Measurements from ENCODE around the gene TRIM9. TPM values are rescaled to one million over a fixed set of nuclear protein-coding genes. Genes with fewer than 3 reads are reported as not detected.

The TRIM9 gene
- total and polyA plus RNA-seq, 9 of the 15 experiments (the other 6 are each of a cell fraction or from before 2014, with no cell fraction given): 0.03 to 0.15 (median 0.04) TPM; not detected in 4

DNA sequence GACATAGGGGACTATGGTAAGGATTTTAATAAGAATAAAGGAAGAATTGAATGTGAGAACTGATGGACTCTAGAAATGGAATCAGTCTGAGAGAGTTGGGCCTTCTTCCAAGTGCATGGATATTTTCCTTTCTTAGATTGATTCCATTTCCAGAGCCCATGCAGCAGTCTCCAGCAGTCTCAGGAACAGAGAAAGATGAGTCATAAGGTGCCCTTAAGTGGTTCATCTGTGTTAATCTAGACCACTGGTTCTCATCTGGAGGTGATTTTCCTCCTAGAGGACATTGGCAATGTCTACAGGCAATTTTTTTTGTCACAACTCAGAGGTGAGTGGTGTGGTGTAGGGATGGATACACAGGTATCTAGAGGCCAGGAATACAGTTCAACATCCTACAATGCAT is 25.9 kb downstream of the TRIM9 start (continued):
- no peak for TF ChIP-seq MLX (CRISPR knock-in tag; conservative IDR thresholded peaks at IDR 0.05)
- no peak for TF ChIP-seq ZNF589 (CRISPR knock-in tag; IDR thresholded peaks at IDR 0.05; ENCODE audit: low read depth)
- TF ChIP-seq CHD2 (IDR thresholded peaks at IDR 0.05; ENCODE audit: low read depth, low read length): no peak
- no peak for TF ChIP-seq ZNF146 (CRISPR knock-in tag; IDR thresholded peaks at IDR 0.05; ENCODE audit: unreplicated experiment)
- TF ChIP-seq COPS2 (conservative IDR thresholded peaks at IDR 0.05): no peak
- no peak for TF ChIP-seq DACH1 (IDR thresholded peaks at IDR 0.05; ENCODE audit: partially characterized antibody)
- no peak for TF ChIP-seq ZNF584 (CRISPR knock-in tag; IDR thresholded peaks at IDR 0.05; ENCODE audit: low read depth)
- no peak for TF ChIP-seq ELF1 (tag; IDR thresholded peaks at IDR 0.05)
- TF ChIP-seq TCF3 (CRISPR knock-in tag; IDR thresholded peaks at IDR 0.05): no peak
- no peak for TF ChIP-seq ZNF436 (CRISPR knock-in tag; IDR thresholded peaks at IDR 0.05)

GRCh38 chr14:51068268-51068667 is 26.6 kb downstream of the TRIM9 start:
- in situ Hi-C loops (cut with MboI): no loop called here
- H3K9ac ChIP-seq (ENCODE audit: insufficient read depth in 1 of 2, low read depth in 2 of 2, low read length in 2 of 2): no peak overlapping the region
- H2AFZ ChIP-seq (ENCODE audit: low read depth, low read length): no peak overlapping the region
- intact Hi-C loops (cut with micrococcal nuclease): no loop called here
- no peaks in the 10 kb centered on the region for H3K36me3 ChIP-seq (ENCODE audit: control insufficient read depth, insufficient read depth, low read length)
- H3K9me1 ChIP-seq (ENCODE audit: control insufficient read depth, insufficient read depth, low read length): no peaks in the 10 kb centered on the region
- no peaks in the 10 kb centered on the region for H3K79me2 ChIP-seq (ENCODE audit: control insufficient read depth, insufficient read depth, low read length)
- WGBS (ENCODE audit: insufficient coverage, low coverage, missing lambda C conversion rate): 0% methylated on average over 2 of the region's 2 CpGs
- DNase-seq (ENCODE audit: extremely low read depth in 1 of 4, low spot score in 3 of 4): no peak
- no peaks in the 10 kb centered on the region for H3K4me1 ChIP-seq (replicated peaks in 1 of 2; ENCODE audit: control insufficient read depth in 2 of 2, insufficient read depth in 2 of 2, low read length in 2 of 2)
- H3K9me3 ChIP-seq (replicated peaks; ENCODE audit: control insufficient read depth, insufficient read depth, low read depth, low read length): no peaks in the 10 kb centered on the region
- H4K20me1 ChIP-seq (replicated peaks; ENCODE audit: control insufficient read depth, insufficient read depth, low read length): no peaks in the 10 kb centered on the region
- H3K27ac ChIP-seq (ENCODE audit: extremely low read depth, low read depth, low read length): no peak overlapping the region
- H3K27me3 ChIP-seq (ENCODE audit: control insufficient read depth in 2 of 2, insufficient read depth in 2 of 2, low read length in 2 of 2): no peaks in the 10 kb centered on the region
- no peak overlapping the region for H3K4me2 ChIP-seq (ENCODE audit: insufficient read depth, low read length)
- ATAC-seq: no peak
- POLR2A ChIA-PET: no interaction called here
- no peak for FAIRE-seq
- H3K4me3 ChIP-seq: no peak overlapping the region
- BruUV-seq (replicated peaks): no TSS peak
- CTCF ChIA-PET (ENCODE audit: low intra/inter-chr PET ratio): no interaction called here
- TF ChIP-seq PYGO2 (tag; IDR thresholded peaks at IDR 0.05) (no peak), SMARCB1 (IDR thresholded peaks at IDR 0.05; ENCODE audit: insufficient read length, low read depth) (no peak), ZBTB5 (IDR thresholded peaks at IDR 0.05) (no peak), NR2F6 (CRISPR knock-in tag; IDR thresholded peaks at IDR 0.05) (no peak), MXI1 (IDR thresholded peaks at IDR 0.05; ENCODE audit: low read depth, low read length) (no peak), MYBL2 (IDR thresholded peaks at IDR 0.05; ENCODE audit: low read depth) (no peak), MYBL2 (CRISPR knock-in tag; IDR thresholded peaks at IDR 0.05; ENCODE audit: borderline replicate concordance) (no peak), TARDBP (IDR thresholded peaks at IDR 0.05) (no peak), C11orf30 (IDR thresholded peaks at IDR 0.05; ENCODE audit: low read depth) (no peak), ZC3H11A (IDR thresholded peaks at IDR 0.05; ENCODE audit: low read depth, low read length) (no peak)
- TF ChIP-seq, protein P1, sequence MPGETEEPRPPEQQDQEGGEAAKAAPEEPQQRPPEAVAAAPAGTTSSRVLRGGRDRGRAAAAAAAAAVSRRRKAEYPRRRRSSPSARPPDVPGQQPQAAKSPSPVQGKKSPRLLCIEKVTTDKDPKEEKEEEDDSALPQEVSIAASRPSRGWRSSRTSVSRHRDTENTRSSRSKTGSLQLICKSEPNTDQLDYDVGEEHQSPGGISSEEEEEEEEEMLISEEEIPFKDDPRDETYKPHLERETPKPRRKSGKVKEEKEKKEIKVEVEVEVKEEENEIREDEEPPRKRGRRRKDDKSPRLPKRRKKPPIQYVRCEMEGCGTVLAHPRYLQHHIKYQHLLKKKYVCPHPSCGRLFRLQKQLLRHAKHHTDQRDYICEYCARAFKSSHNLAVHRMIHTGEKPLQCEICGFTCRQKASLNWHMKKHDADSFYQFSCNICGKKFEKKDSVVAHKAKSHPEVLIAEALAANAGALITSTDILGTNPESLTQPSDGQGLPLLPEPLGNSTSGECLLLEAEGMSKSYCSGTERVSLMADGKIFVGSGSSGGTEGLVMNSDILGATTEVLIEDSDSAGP (CRISPR knock-in tag; IDR thresholded peaks at IDR 0.05): no peak

All from K562 (cell line).